ENCODE data around the gene PIN1. TPM values are rescaled to one million over a fixed set of nuclear protein-coding genes. Genes with fewer than 3 reads are reported as not detected.

The PIN1 gene
- total RNA-seq, 2 experiments from 2014 or later: 79.9 to 81.4 TPM

Other genes starting within 250 kb of the PIN1 start
- gene ZNF561, start 214.1 kb upstream of the PIN1 start, total RNA-seq: 10 to 100 TPM; 23.1 to 24.2 TPM
- gene ZNF562, start 160.2 kb upstream of the PIN1 start, total RNA-seq: 10 to 100 TPM; 34.0 to 38.6 TPM
- 1 to 10 TPM; 5.1 to 6.1 TPM for gene ZNF846, start 66.6 kb upstream of the PIN1 start, total RNA-seq
- 10 to 100 TPM; 24.2 to 26.7 TPM for gene FBXL12, start 16.2 kb upstream of the PIN1 start, total RNA-seq
- gene UBL5, start 7.4 kb upstream of the PIN1 start, total RNA-seq: 100 to 1,000 TPM; 313 to 321 TPM
- 1 to 10 TPM; 2.7 to 3.2 TPM for gene OLFM2, start 101.2 kb downstream of the PIN1 start, total RNA-seq
- gene COL5A3, start 175.2 kb downstream of the PIN1 start, total RNA-seq: 1 to 10 TPM; 2.7 to 2.8 TPM
- not detected for gene RDH8, start 178.2 kb downstream of the PIN1 start, total RNA-seq